Small intestine (tissue), 7 donors: ENCODE data around the gene KSR2. TPM values are rescaled to one million over a fixed set of nuclear protein-coding genes. Genes with fewer than 3 reads are reported as not detected.

ENCODE experiments used
- DNase-seq, 2 donors: peaks; one replicate each; pipeline versions ENCODE4 v3.0.0 to v3.0.0-alpha.2; 2013
- FAIRE-seq: peaks from 2 replicates; lab custom pipeline; 2012; peaks lifted over from hg19 to GRCh38; lab: Jason Lieb, UNC
- H3K27ac ChIP-seq, 3 donors: one replicate each; pipeline ENCODE4 v1.5.1; 2013; ENCODE audit warnings: low read length in 2 of 3, mild to moderate bottlenecking in 2 of 3, control low read depth in 1 of 3, inconsistent platforms in 1 of 3, low read depth in 1 of 3, moderate library complexity in 1 of 3
- H3K27me3 ChIP-seq, 3 donors: one replicate each; pipeline ENCODE4 v1.6.1; 2013; ENCODE audit warnings: low read length in 3 of 3, inconsistent platforms in 1 of 3; ENCODE audit not compliant: control insufficient read depth in 3 of 3, insufficient read depth in 3 of 3
- H3K36me3 ChIP-seq, 3 donors: one replicate each; pipeline ENCODE4 v1.6.1; 2013; ENCODE audit warnings: low read length in 3 of 3, inconsistent platforms in 1 of 3, low read depth in 1 of 3, mild to moderate bottlenecking in 1 of 3, moderate library complexity in 1 of 3; ENCODE audit not compliant: control insufficient read depth in 3 of 3, insufficient read depth in 2 of 3
- H3K4me1 ChIP-seq, 3 donors: one replicate each; pipeline ENCODE4 v1.6.1; 2013; ENCODE audit warnings: low read length in 2 of 3, inconsistent platforms in 1 of 3, low read depth in 1 of 3, mild to moderate bottlenecking in 1 of 3, moderate library complexity in 1 of 3; ENCODE audit not compliant: control insufficient read depth in 3 of 3, insufficient read depth in 2 of 3
- H3K4me3 ChIP-seq, 3 donors: one replicate each; pipeline ENCODE4 v1.5.1; 2013; ENCODE audit warnings: low read length in 3 of 3, control low read depth in 1 of 3, inconsistent platforms in 1 of 3, low read depth in 1 of 3, mild to moderate bottlenecking in 1 of 3, moderate library complexity in 1 of 3
- H3K9me3 ChIP-seq, 2 donors: one replicate each; pipeline ENCODE4 v1.6.1; 2013; ENCODE audit warnings: low read depth in 1 of 2, low read length in 1 of 2; ENCODE audit not compliant: control insufficient read depth in 2 of 2, insufficient read depth in 1 of 2
- WGBS, 3 donors: extraction: QIAGEN DNeasy Blood & Tissue Kit; methylation state at CpG; one replicate each; pipeline ENCODE4 v1.1.7; 2013; 5-methylcytosine and 5-hydroxymethylcytosine counted together
- polyA plus RNA-seq, 4 donors: library from polyadenylated mRNA; stranded (reverse) in 3 of 4; unstranded in 1 of 4; fragments of 200-250 nt in 3 of 4; fragments of 120-200 nt in 1 of 4; gene quantifications; one replicate each; pipeline versions ENCODE4 v1.2.1 to v1.2.3, GENCODE V29; 2013
- donor health status: healthy with polysubstance abuse.
- donor health status: control.
- donor health status: control.
- donor health status: Bipolar disorder and iron deficiency.
- donor health status: healthy.

Gene KSR2
- polyA plus RNA-seq, 4 donors = 0.16 to 0.33 TPM; not detected in 2

GRCh38 chr12:117499759-117500485 lies 468.9 kb downstream of the KSR2 start:
- no peaks in the 10 kb centered on the region for H3K36me3 ChIP-seq
- no peak overlapping the region for H3K4me3 ChIP-seq
- FAIRE-seq (no peak), DNase-seq (no peak)
- peaks cover 0 to 3% (median 0%) of the 10 kb centered on the region in 3 donors for H3K27me3 ChIP-seq
- no peaks in the 10 kb centered on the region for H3K4me1 ChIP-seq
- WGBS, 3 donors = 36 to 54% (median 41%) methylated on average over 8 of the region's 8 CpGs
- H3K9me3 ChIP-seq = no peaks in the 10 kb centered on the region
- H3K27ac ChIP-seq = no peak overlapping the region

GRCh38 chr12:117498880-117499279 lies 469.9 kb downstream of the KSR2 start:
- 20 to 49% (median 39%) methylated on average over 3 of the region's 3 CpGs for WGBS, 3 donors
- no peak for DNase-seq
- Histone ChIP-seq H3K9me3 (no peaks in the 10 kb centered on the region), H3K4me1 (no peaks in the 10 kb centered on the region), H3K27ac (no peak overlapping the region), H3K4me3 (no peak overlapping the region), H3K27me3 (peaks cover 0 to 3% (median 0%) of the 10 kb centered on the region in 3 donors), H3K36me3 (no peaks in the 10 kb centered on the region)
- no peak for FAIRE-seq

- DNase-seq (no peak), FAIRE-seq (no peak)
- Histone ChIP-seq H3K4me1 (no peaks in the 10 kb centered on the region), H3K4me3 (no peak overlapping the region), H3K27me3 (peaks cover 0 to 3% (median 0%) of the 10 kb centered on the region in 3 donors), H3K9me3 (no peaks in the 10 kb centered on the region), H3K27ac (no peak overlapping the region), H3K36me3 (no peaks in the 10 kb centered on the region)
- WGBS, 3 donors = 49 to 59% (median 51%) methylated on average over 2 of the region's 2 CpGs
Measured at GRCh38 chr12:117498256-117498655, 470.5 kb downstream of the KSR2 start.

GRCh38 chr12:117497407-117497806 lies 471.4 kb downstream of the KSR2 start:
- no peak for FAIRE-seq
- no peak for DNase-seq
- WGBS, 3 donors = 77 to 80% (median 79%) methylated on average over 7 of the region's 7 CpGs
- Histone ChIP-seq H3K27ac (no peak overlapping the region), H3K4me3 (no peak overlapping the region), H3K9me3 (no peaks in the 10 kb centered on the region), H3K36me3 (no peaks in the 10 kb centered on the region), H3K27me3 (peaks cover 0 to 3% (median 0%) of the 10 kb centered on the region in 3 donors), H3K4me1 (no peaks in the 10 kb centered on the region)

- no peaks in the 10 kb centered on the region for H3K9me3 ChIP-seq
- H3K36me3 ChIP-seq = no peaks in the 10 kb centered on the region
- peak in 1 of 2 donors; percentile 5 for DNase-seq
Measured at GRCh38 chr12:117494833-117495655, 473.7 kb downstream of the KSR2 start.

GRCh38 chr12:117491711-117492110 lies 477.1 kb downstream of the KSR2 start:
- Histone ChIP-seq H3K27ac (no peak overlapping the region), H3K4me3 (no peak overlapping the region), H3K27me3 (no peaks in the 10 kb centered on the region), H3K36me3 (no peaks in the 10 kb centered on the region), H3K9me3 (no peaks in the 10 kb centered on the region), H3K4me1 (no peaks in the 10 kb centered on the region)
- no peak for DNase-seq
- FAIRE-seq = no peak
- 75 to 81% (median 81%) methylated on average over 7 of the region's 7 CpGs for WGBS, 3 donors

More at GRCh38 chr12:117494833-117495655, 473.7 kb downstream of the KSR2 start:
- no peak for FAIRE-seq
- WGBS, 3 donors = 12 to 25% (median 23%) methylated on average over 8 of the region's 8 CpGs
- H3K27ac ChIP-seq = no peak overlapping the region
- H3K4me1 ChIP-seq = no peaks in the 10 kb centered on the region
- peaks cover 0 to 2% (median 0%) of the 10 kb centered on the region in 3 donors for H3K27me3 ChIP-seq
- no peak overlapping the region for H3K4me3 ChIP-seq

- no peak overlapping the region for H3K27ac ChIP-seq
- no peaks in the 10 kb centered on the region for H3K9me3 ChIP-seq
- no peaks in the 10 kb centered on the region for H3K36me3 ChIP-seq
- WGBS, 3 donors = 82 to 89% (median 86%) methylated on average over 3 of the region's 3 CpGs
- H3K4me1 ChIP-seq = no peaks in the 10 kb centered on the region
- DNase-seq = no peak
- FAIRE-seq = no peak
- H3K4me3 ChIP-seq = no peak overlapping the region
- no peaks in the 10 kb centered on the region for H3K27me3 ChIP-seq
Measured at GRCh38 chr12:117490130-117490529, 478.7 kb downstream of the KSR2 start.

- WGBS, 3 donors = 86 to 96% (median 95%) methylated on average over 3 of the region's 3 CpGs
- DNase-seq (no peak), FAIRE-seq (no peak)
- H3K4me3 ChIP-seq = no peak overlapping the region
- H3K27me3 ChIP-seq = no peaks in the 10 kb centered on the region
- H3K27ac ChIP-seq = no peak overlapping the region
- H3K36me3 ChIP-seq = no peaks in the 10 kb centered on the region
- no peaks in the 10 kb centered on the region for H3K4me1 ChIP-seq
- H3K9me3 ChIP-seq = no peaks in the 10 kb centered on the region
Measured at GRCh38 chr12:117489671-117490070, 479.1 kb downstream of the KSR2 start.
